Activated CD4-positive, alpha-beta T cell treated with anti-CD3 and anti-CD28 coated beads, Interleukin-10, Interleukin-2, amounts not matched to agents 100 ng/mL and 50 ng/mL, durations not matched to agents 16 hours and 8 hours (primary cell): Measurements from ENCODE around the gene SRRT.

Source experiments
- DNase-seq: peaks from one replicate; pipeline ENCODE4 v3.0.0-alpha.2; 2020

SRRT gene

GRCh38 chr7:100856871-100857282 is 18.0 kb upstream of the SRRT start:
- no peak for DNase-seq

GRCh38 chr7:100859856-100860255 is 15.0 kb upstream of the SRRT start:
- DNase-seq = no peak

GRCh38 chr7:100860702-100861615 is 13.9 kb upstream of the SRRT start:
- no peak for DNase-seq

GRCh38 chr7:100861616-100861985 is 13.3 kb upstream of the SRRT start:
- no peak for DNase-seq

- no peak for DNase-seq
Measured at GRCh38 chr7:100863406-100863950, 11.4 kb upstream of the SRRT start.

- no peak for DNase-seq
Measured at GRCh38 chr7:100864263-100864845, 10.5 kb upstream of the SRRT start.

- no peak for DNase-seq
Measured at GRCh38 chr7:100865372-100865911, 9.5 kb upstream of the SRRT start.

GRCh38 chr7:100865938-100866728 is 8.8 kb upstream of the SRRT start:
- DNase-seq = peak; percentile 49

- DNase-seq = no peak
Measured at GRCh38 chr7:100866729-100867039, 8.2 kb upstream of the SRRT start.

- peak; percentile 78 for DNase-seq
Measured at GRCh38 chr7:100867040-100867775, 7.7 kb upstream of the SRRT start, which contains the start of gene TRIP6. TSS of gene TRIP6 (plus strand) at chr7:100867387. CDS start at chr7:100867498, 111 bp downstream.

GRCh38 chr7:100867776-100868485 is 7.0 kb upstream of the SRRT start:
- no peak for DNase-seq

GRCh38 chr7:100873599-100874299 is 1.2 kb upstream of the SRRT start:
- DNase-seq = no peak

- no peak for DNase-seq
Measured at GRCh38 chr7:100874300-100874576, 665 bp upstream of the SRRT start.

- DNase-seq = peak; percentile 43
Measured at GRCh38 chr7:100875356-100875751, 451 bp downstream of the SRRT start.

GRCh38 chr7:100878013-100878412 is 3.1 kb downstream of the SRRT start:
- no peak for DNase-seq

GRCh38 chr7:100878685-100879084 is 3.8 kb downstream of the SRRT start:
- no peak for DNase-seq

GRCh38 chr7:100879685-100880261 is 4.9 kb downstream of the SRRT start:
- no peak for DNase-seq

GRCh38 chr7:100880645-100881044 is 5.7 kb downstream of the SRRT start:
- DNase-seq = no peak

- no peak for DNase-seq
Measured at GRCh38 chr7:100881136-100881535, 6.2 kb downstream of the SRRT start.

- no peak for DNase-seq
Measured at GRCh38 chr7:100882201-100882600, 7.3 kb downstream of the SRRT start.
